Measurements from ENCODE around the gene MRRF.
"Not testable (repeated sequence)": the region's sequence is repeated elsewhere in the genome, so short reads cannot be mapped to it uniquely, and the experiment has no call there.

Gene MRRF

GRCh38 chr9:122277285-122277897 lies 12.7 kb downstream of the MRRF start:
- no peak for DNase-seq

DNA sequence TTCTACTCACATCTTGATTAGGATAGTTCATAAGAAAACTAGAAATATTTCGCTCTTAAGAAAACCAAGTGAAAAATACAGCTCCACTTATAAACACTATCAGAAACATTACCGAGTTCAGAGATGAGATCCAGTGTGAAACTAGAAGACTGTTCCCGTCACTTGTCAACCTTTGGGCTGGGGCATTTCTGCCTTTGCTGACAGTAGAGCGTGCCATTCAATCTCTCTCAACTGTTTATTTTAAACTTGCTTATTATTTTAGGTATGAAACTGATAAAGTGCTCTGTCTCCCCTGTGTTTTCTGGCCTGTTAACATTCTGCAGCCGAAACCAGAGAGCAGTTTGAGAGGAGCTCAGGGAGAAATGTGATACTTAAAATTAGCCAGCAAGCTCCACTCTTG lies 16.7 kb downstream of the MRRF start:
- DNase-seq, result no peak

- no peak for DNase-seq
These were observed 22.1 kb downstream of the MRRF start for GRCh38 chr9:122286764-122287163.

GRCh38 chr9:122287214-122287720 lies 22.6 kb downstream of the MRRF start:
- no peak for DNase-seq

DNA sequence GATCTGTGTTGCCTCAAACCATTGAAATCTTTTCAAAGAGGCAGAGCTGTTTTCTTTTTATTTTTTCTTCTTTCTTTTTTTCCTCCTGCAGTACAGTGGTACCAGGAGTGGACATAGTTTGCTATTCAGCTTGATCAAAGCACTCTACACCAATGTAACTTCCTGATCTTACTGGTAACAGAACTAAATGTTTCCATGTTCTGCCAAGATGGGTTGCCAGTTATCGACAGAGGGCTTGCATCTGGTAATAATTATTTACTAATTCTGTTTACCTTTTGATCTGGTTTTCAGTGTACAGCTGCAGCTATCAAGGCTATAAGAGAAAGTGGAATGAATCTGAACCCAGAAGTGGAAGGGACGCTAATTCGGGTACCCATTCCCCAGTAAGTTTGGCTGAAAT lies 26.8 kb downstream of the MRRF start:
- DNase-seq, result no peak

GRCh38 chr9:122294531-122294930 lies 29.8 kb downstream of the MRRF start:
- no peak for DNase-seq

- DNase-seq, result no peak
These were observed 32.8 kb downstream of the MRRF start for GRCh38 chr9:122297512-122297911.

DNA sequence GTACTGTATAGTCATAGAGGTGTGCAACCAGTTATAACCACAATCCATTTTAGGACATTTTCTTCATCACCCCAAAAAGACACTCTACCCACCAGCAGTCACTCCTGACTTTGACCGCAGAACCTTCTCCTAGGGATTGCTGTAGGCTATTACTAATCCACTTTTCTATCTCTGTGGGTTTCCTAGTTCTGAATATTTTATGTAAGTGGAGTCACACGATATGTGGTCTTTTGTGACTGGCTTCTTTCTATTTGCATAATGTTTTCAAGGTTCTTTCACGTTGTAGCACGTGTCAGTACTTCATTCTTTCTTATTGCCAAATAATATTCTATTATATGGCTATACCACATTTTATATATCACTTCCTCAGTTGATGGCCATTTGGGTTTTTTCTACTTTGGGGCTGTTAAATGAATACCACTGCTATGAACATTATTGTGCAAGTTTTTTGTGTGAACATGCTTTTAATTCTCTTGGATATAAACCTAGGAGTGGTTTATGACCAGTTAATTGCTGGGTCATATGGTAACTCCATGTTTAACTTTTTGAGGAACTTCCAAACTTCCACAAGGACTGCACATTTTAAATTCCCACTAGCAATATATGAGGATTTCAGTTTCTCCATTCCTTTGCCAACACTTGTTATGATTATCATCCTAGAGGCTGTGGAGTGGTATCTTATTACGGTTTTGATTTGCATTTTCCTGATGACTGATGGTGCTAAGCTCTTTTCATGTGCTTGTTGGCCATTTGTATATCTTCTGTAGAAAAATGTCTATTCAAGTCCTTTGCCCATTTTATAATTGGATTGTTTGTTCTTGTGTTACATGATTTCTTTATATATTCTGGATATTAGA lies 37.8 kb downstream of the MRRF start:
- no peak for DNase-seq

DNA sequence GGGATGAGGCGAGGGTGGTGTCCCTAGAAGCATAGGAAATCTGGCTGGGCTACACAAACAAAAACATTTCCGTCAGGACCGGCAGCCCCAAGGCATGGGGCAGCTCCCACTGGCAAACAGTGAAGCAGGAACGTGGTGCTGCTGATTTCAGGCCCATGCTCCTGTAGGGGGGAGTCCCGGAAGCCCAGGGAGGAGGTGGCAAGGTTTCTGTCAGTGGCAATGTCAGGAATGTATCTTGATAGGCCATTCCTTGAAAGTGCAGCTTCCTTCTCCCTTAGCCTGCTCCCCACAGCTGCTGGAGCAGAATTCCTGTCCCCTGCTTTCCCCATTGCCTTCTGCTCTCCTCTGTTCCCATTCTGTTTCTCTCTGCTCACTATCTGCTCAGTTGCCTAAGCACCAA lies 42.4 kb downstream of the MRRF start:
- no peak for DNase-seq

- DNase-seq, result no peak
These were observed 43.2 kb downstream of the MRRF start for GRCh38 chr9:122307925-122308324.

- DNase-seq, result no peak
These were observed 45.2 kb downstream of the MRRF start for GRCh38 chr9:122309861-122310260.

GRCh38 chr9:122314165-122314564 lies 49.5 kb downstream of the MRRF start:
- no peak for DNase-seq

GRCh38 chr9:122315534-122315933 lies 50.9 kb downstream of the MRRF start:
- DNase-seq, result no peak

- no peak for DNase-seq
These were observed 53.6 kb downstream of the MRRF start for GRCh38 chr9:122318284-122318683.

GRCh38 chr9:122320413-122320881 lies 55.8 kb downstream of the MRRF start:
- no peak for DNase-seq

DNA sequence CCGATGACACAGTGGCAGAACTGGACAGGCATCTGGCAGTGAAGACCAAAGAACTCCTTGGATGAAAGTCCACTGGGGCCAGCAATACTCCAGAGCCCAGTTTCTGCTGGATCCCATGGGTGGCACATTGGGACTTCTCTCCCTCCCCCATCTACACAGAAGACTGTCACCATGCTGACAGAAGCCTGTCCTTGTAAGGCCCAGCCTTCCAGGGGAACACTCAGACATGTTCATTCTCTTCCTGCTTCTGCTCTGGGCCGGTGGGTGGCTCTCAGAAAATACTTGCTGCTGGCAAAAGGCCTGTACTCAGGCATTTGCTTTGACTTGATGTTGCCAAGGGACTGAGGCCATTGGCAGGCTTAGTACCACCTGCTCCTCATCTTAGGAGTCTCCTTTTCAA lies 57.9 kb downstream of the MRRF start:
- DNase-seq, result no peak

DNA sequence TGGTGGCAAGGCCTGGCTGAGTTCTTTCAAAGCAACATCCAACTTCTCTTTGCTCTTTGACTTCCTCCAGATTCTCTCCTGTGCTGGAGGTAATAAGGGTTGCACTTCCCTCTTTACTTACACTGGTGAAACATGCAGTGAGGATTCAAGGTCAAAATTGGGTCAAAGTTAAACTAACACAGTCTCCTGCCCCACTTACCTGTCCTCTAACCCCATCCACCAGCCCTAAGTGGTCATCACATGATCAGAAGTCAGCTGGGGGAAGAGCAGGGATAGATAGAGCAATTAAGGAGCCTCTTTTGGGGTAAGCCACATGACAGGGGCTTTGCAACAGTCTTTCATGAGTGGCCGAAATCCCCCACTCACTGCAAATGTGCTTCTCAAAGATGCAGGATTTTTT lies 60.0 kb downstream of the MRRF start:
- DNase-seq, result not testable (repeated sequence)

GRCh38 chr9:122325124-122325523 lies 60.4 kb downstream of the MRRF start:
- no peak for DNase-seq

DNA sequence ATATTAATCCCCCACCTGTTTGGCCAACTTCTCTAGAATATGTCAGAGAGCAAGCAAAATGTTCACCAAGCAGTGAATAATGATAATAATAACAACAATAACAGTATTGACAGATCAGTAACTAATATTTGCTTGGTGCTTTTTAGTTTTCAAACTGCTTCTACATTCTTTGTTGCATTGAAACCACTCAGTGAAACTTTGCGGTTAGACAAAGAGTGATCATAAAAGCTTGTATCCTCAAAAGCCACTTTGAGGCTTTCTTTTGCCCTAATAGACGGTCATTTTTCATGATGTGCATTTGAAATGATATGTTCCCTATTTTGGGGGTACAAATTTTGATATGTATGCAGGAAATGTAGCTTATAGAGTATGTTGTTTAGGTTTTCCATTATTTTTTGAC lies 62.5 kb downstream of the MRRF start:
- DNase-seq, result no peak

- no peak for DNase-seq
These were observed 64.9 kb downstream of the MRRF start for GRCh38 chr9:122329597-122329996.

- DNase-seq, result not testable (repeated sequence)
These were observed 65.8 kb downstream of the MRRF start for GRCh38 chr9:122330466-122330865.

DNA sequence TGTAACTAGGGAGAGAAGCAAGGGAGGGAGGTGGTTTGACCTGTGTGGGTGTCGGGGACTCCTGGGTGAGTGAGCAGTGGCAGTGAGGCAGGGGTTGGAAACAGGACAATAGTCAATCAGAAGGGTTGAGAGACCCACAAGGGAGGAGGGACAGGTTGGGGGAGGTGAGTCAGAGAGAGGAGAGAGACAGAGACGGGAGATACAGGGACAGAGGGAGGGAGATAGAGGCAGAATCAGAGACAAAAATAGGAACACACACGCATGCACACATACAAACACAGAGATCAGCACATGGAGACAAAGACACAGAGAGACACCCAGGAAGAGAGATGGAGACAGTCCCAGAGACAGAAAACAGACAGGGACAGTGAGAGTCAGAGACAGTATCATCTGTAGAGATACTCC lies 66.8 kb downstream of the MRRF start:
- no peak for DNase-seq

DNA sequence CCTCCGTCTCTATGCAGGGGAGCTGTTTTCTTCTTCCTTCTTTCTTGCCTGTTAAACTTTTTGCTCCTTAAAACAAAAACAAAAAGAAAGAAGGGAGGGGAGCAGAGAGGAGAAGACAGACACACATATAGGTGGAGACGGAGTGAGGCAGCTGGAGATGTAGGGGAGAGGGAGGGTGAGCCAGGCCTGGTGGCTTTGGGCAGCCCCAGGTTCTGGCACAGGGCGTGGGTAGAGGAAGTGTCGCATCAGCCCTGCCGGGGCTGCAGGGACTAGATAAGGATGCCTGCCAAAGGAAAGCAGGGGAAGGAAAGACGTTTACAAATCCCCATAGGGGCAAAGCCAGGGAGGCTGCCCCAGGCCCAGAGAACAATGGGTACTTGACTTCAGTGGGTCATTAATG lies 67.4 kb downstream of the MRRF start:
- no peak for DNase-seq

DNA sequence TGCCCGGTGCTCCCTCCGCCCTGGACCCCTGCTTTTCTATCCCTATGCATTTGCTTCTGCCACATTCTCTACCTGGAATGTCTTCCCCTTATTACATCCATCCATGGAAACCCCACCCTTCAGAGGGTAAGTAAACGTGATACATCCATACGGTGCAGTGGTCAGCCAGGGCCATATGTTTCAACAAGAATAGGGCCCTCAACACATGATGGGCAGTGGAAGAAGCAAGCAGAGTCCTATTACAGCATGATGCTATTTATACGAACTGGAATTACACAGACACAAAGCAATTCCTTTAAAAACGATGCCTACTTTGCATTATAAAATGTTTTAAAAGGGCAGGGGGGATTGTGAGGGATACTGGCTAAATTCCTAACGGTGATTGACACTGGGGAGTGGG lies 68.0 kb downstream of the MRRF start:
- no peak for DNase-seq

Data from activated CD8-positive, alpha-beta memory T cell treated with anti-CD3 and anti-CD28 coated beads for 24 hours (primary cell).